ENCODE results near the gene RTRAF.

DNA sequence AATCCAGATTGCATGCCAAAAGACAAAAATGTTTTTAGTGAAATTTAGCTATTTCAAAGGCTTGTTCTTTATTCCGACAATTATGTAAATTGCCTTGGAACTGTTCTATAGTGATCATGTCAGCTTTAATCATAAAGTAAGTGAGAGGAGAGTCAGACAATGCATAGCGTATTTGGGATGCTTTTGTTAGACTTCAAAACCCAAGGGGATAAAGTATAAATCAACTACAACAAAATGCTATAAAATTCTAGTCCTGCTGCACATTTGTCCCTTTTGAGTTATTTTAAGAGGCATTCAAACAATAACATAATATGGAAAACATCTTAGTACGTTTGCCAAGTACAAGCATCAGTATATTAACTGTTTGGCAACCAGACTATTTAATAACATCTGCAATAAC is 11.3 kb downstream of the RTRAF start:
- TF ChIP-seq, protein P1, sequence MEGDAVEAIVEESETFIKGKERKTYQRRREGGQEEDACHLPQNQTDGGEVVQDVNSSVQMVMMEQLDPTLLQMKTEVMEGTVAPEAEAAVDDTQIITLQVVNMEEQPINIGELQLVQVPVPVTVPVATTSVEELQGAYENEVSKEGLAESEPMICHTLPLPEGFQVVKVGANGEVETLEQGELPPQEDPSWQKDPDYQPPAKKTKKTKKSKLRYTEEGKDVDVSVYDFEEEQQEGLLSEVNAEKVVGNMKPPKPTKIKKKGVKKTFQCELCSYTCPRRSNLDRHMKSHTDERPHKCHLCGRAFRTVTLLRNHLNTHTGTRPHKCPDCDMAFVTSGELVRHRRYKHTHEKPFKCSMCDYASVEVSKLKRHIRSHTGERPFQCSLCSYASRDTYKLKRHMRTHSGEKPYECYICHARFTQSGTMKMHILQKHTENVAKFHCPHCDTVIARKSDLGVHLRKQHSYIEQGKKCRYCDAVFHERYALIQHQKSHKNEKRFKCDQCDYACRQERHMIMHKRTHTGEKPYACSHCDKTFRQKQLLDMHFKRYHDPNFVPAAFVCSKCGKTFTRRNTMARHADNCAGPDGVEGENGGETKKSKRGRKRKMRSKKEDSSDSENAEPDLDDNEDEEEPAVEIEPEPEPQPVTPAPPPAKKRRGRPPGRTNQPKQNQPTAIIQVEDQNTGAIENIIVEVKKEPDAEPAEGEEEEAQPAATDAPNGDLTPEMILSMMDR (IDR thresholded peaks at IDR 0.05 in 4 of 5, conservative IDR thresholded peaks at IDR 0.05 in 1 of 5) = no peak
- TF ChIP-seq POLR2A (IDR thresholded peaks at IDR 0.05) = no peak

Data from gastrocnemius medialis (tissue), 4 donors.